CD8-positive, alpha-beta memory T cell (primary cell): Measurements from ENCODE around the gene PTMS. TPM values are rescaled to one million over a fixed set of nuclear protein-coding genes. Genes with fewer than 3 reads are reported as not detected.

Source experiments
- CTCF ChIA-PET: fragments of 350-600 bp; sonication (Branson Sonifier 250); formaldehyde crosslinking; loops from one replicate; lab custom pipeline; 2021; ENCODE audit warnings: antibody characterized with exemption; lab: Charles Lee
- POLR2A ChIA-PET: fragments of 350-600 bp; sonication (Branson Sonifier 250); formaldehyde crosslinking; loops from one replicate; lab custom pipeline; 2021; ENCODE audit warnings: antibody characterized with exemption; lab: Charles Lee
- DNase-seq, 5 donors: peaks; one replicate each; pipeline versions ENCODE4 v3.0.0 to v3.0.0-alpha.2; 2020 to 2022; ENCODE audit warnings: mixed read lengths in 1 of 5
- H3K27ac ChIP-seq: one replicate; pipeline ENCODE4 v1.7.0; 2013; ENCODE audit warnings: low read depth, mild to moderate bottlenecking, low read length, moderate library complexity
- H3K27me3 ChIP-seq: 2 replicates; pipeline ENCODE4 v1.7.0; 2013; ENCODE audit warnings: low read length, mild to moderate bottlenecking; ENCODE audit not compliant: insufficient read depth, poor library complexity, severe bottlenecking
- H3K36me3 ChIP-seq: 2 replicates; pipeline ENCODE4 v1.7.0; 2013; ENCODE audit warnings: mild to moderate bottlenecking, low read length, moderate library complexity; ENCODE audit not compliant: insufficient read depth
- H3K4me1 ChIP-seq: 2 replicates; pipeline ENCODE4 v1.7.0; 2013; ENCODE audit warnings: mild to moderate bottlenecking, low read length, moderate library complexity; ENCODE audit not compliant: insufficient read depth
- H3K4me3 ChIP-seq: 2 replicates; pipeline ENCODE4 v1.7.0; 2013; ENCODE audit warnings: mild to moderate bottlenecking, low read length
- H3K9me3 ChIP-seq: 2 replicates; pipeline ENCODE4 v1.7.0; 2013; ENCODE audit warnings: mild to moderate bottlenecking, low read length
- H3K27ac Mint-ChIP-seq, 8 donors: one replicate each; pipeline ENCODE4 v1.8.0; 2020 to 2021; ENCODE audit warnings: mixed read lengths in 8 of 8, mild to moderate bottlenecking in 6 of 8, inconsistent platforms in 3 of 8, moderate library complexity in 3 of 8
- H3K27me3 Mint-ChIP-seq, 2 donors: one replicate each; pipeline ENCODE4 v1.8.0; 2020 to 2021; ENCODE audit warnings: mixed read lengths in 2 of 2, mild to moderate bottlenecking in 1 of 2, moderate library complexity in 1 of 2
- H3K36me3 Mint-ChIP-seq, 3 donors: one replicate each; pipeline ENCODE4 v1.8.0; 2020 to 2021; ENCODE audit warnings: mixed read lengths in 3 of 3, inconsistent platforms in 1 of 3, mild to moderate bottlenecking in 1 of 3
- H3K4me1 Mint-ChIP-seq, 3 donors: one replicate each; pipeline ENCODE4 v1.8.0; 2020 to 2021; ENCODE audit warnings: mixed read lengths in 3 of 3, inconsistent platforms in 1 of 3, mild to moderate bottlenecking in 1 of 3
- H3K4me3 Mint-ChIP-seq, 7 donors: one replicate each; pipeline ENCODE4 v1.8.0; 2020 to 2021; ENCODE audit warnings: mixed read lengths in 7 of 7, mild to moderate bottlenecking in 6 of 7, moderate library complexity in 4 of 7, inconsistent platforms in 2 of 7
- H3K9me3 Mint-ChIP-seq, 5 donors: one replicate each; pipeline ENCODE4 v1.8.0; 2020 to 2022; ENCODE audit warnings: mixed read lengths in 5 of 5, mild to moderate bottlenecking in 3 of 5, moderate library complexity in 2 of 5, inconsistent platforms in 1 of 5
- polyA plus RNA-seq: library from polyadenylated mRNA; unstranded; fragments of 300-500 nt; fragmentation: Illumina TruSeq; gene quantifications from one replicate; pipeline ENCODE4 v1.2.3, GENCODE V29; 2021
- total RNA-seq, 2 experiments: library from RNA; stranded (reverse); gene quantifications; one replicate each; pipeline ENCODE4 v1.2.3, GENCODE V29; 2021

The PTMS gene
- total and polyA plus RNA-seq, 3 experiments from 2014 or later = 10.9 to 87.2 (median 75.3) TPM

DNA sequence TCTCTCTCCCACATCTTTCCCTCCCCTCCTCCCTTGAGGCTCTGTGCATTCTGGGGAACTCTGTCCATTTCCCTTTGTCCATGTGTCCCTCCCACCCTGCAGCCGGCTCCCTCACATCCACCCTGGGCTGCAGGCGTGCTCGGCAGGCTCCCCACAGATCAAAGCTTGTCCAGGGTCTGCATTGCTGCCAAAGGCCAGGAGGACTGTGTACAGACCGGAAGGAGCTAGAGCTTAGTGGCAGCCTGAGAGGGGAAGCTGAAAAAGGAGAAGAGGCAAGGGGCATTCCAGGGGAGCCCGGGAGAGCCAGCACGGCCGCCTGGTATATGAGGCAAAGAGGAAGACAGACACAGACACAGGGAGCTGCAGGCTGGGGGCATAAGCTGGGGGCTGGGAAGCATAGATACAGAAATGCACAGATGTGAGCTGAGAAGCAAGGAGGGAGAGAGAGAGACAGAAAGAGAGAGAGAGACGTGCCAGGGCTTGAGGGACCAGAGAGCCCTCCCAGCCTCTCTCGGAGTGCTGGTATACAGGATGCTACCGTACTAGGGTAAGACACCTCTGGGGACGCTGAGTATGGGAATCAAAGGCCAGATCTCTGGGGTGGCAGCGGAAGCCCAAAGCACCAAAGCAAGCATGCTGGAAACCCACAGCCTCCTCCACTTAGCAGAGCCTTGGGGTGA lies 26.5 kb downstream of the PTMS start:
- Histone ChIP-seq H3K4me1 (peaks cover 19% of the 10 kb centered on the region), H3K27ac (no peak overlapping the region), H3K36me3 (peaks cover 3% of the 10 kb centered on the region), H3K4me3 (peak overlapping the region; percentile 42), H3K9me3 (no peaks in the 10 kb centered on the region), H3K27me3 (no peaks in the 10 kb centered on the region)
- DNase-seq = peak in 1 of 5 donors; percentile 63
- Mint-ChIP-seq H3K9me3 (no peaks in the 10 kb centered on the region), H3K4me3 (peak overlapping the region in 1 of 7 donors; percentile 68), H3K4me1 (peaks cover 10 to 18% (median 11%) of the 10 kb centered on the region in 3 donors), H3K27ac (peak overlapping the region in 1 of 8 donors; percentile 44), H3K27me3 (peaks cover 9 to 26% of the 10 kb centered on the region in 2 donors), H3K36me3 (no peaks in the 10 kb centered on the region)
- ChIA-PET CTCF (interaction anchor here (1.0 to 2.5 kb wide), 8 partner anchors 11 to 58 kb away, joined by 3 to 11 read pairs (median 4); no protein-coding TSS in a partner anchor), POLR2A (interaction anchor here (0.6 to 1.4 kb wide), 2 partner anchors 40 to 120 kb away, joined by 3 to 6 read pairs; partner anchors contain the start of gene MLF2)

DNA sequence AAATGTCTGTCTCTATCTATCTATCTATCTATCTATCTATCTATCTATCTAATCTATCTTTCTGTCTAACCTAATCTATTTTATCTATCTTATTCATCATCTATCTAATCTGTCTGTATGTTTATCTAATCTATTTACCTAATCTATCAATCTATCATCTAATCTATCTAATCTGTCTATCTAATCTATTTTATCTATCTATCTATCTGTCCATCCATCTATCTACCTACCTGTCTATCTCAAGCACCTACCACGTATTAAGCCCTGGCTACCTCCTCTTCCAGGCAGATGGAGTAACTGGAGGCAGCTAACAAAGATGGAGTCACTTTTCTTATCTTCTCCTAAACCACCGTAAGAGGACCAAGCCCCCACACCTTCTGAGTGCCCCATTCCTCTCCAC lies 28.9 kb downstream of the PTMS start:
- DNase-seq = no peak
- H3K9me3 ChIP-seq = no peaks in the 10 kb centered on the region
- H3K27ac ChIP-seq = no peak overlapping the region
- POLR2A ChIA-PET = interaction anchor here (0.6 to 0.7 kb wide), 2 partner anchors 30 to 407 kb away, joined by 5 to 8 read pairs; no protein-coding TSS in a partner anchor
- no peaks in the 10 kb centered on the region for H3K9me3 Mint-ChIP-seq
- peaks cover 10 to 18% (median 11%) of the 10 kb centered on the region in 3 donors for H3K4me1 Mint-ChIP-seq
- no peaks in the 10 kb centered on the region for H3K27me3 ChIP-seq
- no peak overlapping the region for H3K4me3 ChIP-seq
- no peak overlapping the region for H3K27ac Mint-ChIP-seq
- H3K4me1 ChIP-seq = peaks cover 9% of the 10 kb centered on the region
- CTCF ChIA-PET = no interaction called here
- no peaks in the 10 kb centered on the region for H3K36me3 Mint-ChIP-seq
- H3K4me3 Mint-ChIP-seq = no peak overlapping the region
- peaks cover 3% of the 10 kb centered on the region for H3K36me3 ChIP-seq
- peaks cover 18 to 26% of the 10 kb centered on the region in 2 donors for H3K27me3 Mint-ChIP-seq

DNA sequence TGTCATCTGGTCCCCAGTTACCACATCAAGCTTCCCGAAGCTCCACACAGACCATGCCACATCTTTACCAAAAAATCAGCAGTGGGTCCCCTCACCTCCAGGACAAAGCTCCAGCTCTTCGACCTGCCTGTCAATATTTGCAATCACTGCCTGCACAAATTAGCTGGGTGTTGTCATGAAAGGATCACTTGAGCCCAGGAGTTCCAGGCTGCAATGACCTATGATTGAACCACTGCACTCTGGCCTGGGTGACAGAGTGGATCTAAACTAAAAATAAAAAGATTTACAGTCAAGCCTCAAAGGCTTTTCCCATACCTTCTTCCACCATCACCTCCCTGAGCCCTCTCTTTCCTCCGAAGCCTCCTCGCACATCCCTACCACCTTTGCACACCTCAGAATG lies 30.4 kb downstream of the PTMS start:
- H3K4me1 Mint-ChIP-seq = peaks cover 10 to 18% (median 11%) of the 10 kb centered on the region in 3 donors
- Histone ChIP-seq H3K27me3 (no peaks in the 10 kb centered on the region), H3K36me3 (peaks cover 3% of the 10 kb centered on the region), H3K27ac (no peak overlapping the region), H3K4me1 (peaks cover 7% of the 10 kb centered on the region), H3K9me3 (no peaks in the 10 kb centered on the region), H3K4me3 (no peak overlapping the region)
- H3K9me3 Mint-ChIP-seq = no peaks in the 10 kb centered on the region
- H3K4me3 Mint-ChIP-seq = no peak overlapping the region
- H3K27ac Mint-ChIP-seq = peak overlapping the region in 2 of 8 donors; percentile 17 to 33
- no peaks in the 10 kb centered on the region for H3K36me3 Mint-ChIP-seq
- ChIA-PET CTCF (interaction anchor here (1.3 kb wide), 1 partner anchor 38 kb away, joined by 4 read pairs; no protein-coding TSS in a partner anchor), POLR2A (no interaction called here)
- DNase-seq = no peak
- peaks cover 19 to 26% of the 10 kb centered on the region in 2 donors for H3K27me3 Mint-ChIP-seq

DNA sequence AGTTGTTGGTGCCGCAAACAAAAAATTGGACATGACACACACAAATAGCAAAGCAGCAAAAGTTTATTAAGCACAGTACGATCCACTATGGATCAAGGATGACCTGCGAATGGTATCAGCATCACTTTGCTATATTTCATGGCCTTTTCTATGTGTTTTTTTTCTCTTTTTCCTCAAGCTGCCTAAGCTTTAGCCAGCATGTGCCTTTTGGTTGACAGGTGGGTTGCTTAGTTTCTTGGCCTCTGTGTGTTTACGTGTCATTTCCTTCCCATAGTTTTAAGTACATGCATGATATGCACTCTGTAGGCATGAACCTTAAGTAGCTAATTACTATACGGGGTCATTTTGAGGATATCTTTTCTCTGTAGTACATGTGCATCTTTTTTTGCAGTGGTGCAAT lies 33.0 kb downstream of the PTMS start:
- no peak for DNase-seq
- H3K27ac ChIP-seq = no peak overlapping the region
- CTCF ChIA-PET = interaction anchor here (1.3 kb wide), 1 partner anchor 32 kb away, joined by 3 read pairs; no protein-coding TSS in a partner anchor
- no peaks in the 10 kb centered on the region for H3K9me3 ChIP-seq
- H3K4me3 Mint-ChIP-seq = no peak overlapping the region
- no peaks in the 10 kb centered on the region for H3K9me3 Mint-ChIP-seq
- H3K4me1 ChIP-seq = no peaks in the 10 kb centered on the region
- no peaks in the 10 kb centered on the region for H3K4me1 Mint-ChIP-seq
- H3K27me3 Mint-ChIP-seq = peaks cover 18 to 23% of the 10 kb centered on the region in 2 donors
- H3K4me3 ChIP-seq = no peak overlapping the region
- H3K27me3 ChIP-seq = no peaks in the 10 kb centered on the region
- H3K36me3 ChIP-seq = peaks cover 3% of the 10 kb centered on the region
- no peaks in the 10 kb centered on the region for H3K36me3 Mint-ChIP-seq
- POLR2A ChIA-PET = no interaction called here
- H3K27ac Mint-ChIP-seq = no peak overlapping the region

DNA sequence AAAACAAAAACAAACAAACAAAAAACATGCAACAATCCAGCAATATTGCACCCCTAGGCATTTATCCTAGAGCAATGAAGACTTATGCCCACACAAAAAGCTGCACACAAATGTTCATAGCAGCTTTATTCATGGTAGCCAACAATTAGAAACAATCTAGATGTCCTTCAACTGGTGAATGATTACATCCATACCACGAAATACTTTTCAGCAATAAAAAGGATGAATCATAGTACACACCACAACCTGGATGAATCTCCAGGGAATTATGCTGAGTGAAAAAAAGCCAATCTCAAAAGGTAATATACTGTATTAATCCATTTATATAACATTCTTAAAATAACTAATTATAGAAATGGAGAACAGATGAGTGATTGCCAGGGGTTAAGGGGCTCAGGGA lies 41.0 kb downstream of the PTMS start:
- Mint-ChIP-seq H3K27ac (no peak overlapping the region), H3K27me3 (peaks cover 0 to 3% of the 10 kb centered on the region in 2 donors), H3K9me3 (no peaks in the 10 kb centered on the region), H3K4me3 (no peak overlapping the region), H3K4me1 (no peaks in the 10 kb centered on the region), H3K36me3 (no peaks in the 10 kb centered on the region)
- Histone ChIP-seq H3K9me3 (no peaks in the 10 kb centered on the region), H3K36me3 (no peaks in the 10 kb centered on the region), H3K27ac (no peak overlapping the region), H3K27me3 (no peaks in the 10 kb centered on the region), H3K4me3 (no peak overlapping the region), H3K4me1 (no peaks in the 10 kb centered on the region)
- ChIA-PET POLR2A (no interaction called here), CTCF (interaction anchor here (1.5 kb wide), 1 partner anchor 28 kb away, joined by 3 read pairs; no protein-coding TSS in a partner anchor)
- DNase-seq = no peak

DNA sequence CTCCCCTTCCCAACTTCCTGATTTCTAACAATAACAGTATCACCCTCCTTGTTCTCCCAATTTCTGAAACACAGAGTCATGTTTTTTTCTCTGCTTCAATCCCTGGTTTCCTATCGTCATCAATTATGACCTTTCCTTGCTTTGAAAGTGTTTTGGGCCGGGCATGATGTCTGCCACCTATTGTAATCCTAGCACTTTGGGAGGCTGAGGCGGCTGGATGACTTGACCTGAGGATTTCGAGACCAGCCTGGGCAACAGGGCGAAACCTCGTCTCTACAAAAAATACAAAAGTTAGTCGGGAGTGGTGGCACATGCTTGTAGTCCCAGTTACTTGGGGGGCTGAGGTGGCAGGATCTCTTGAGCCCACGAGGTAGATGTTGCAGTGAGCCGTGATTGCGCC lies 42.9 kb downstream of the PTMS start:
- Mint-ChIP-seq H3K27me3 (peaks cover 3 to 7% of the 10 kb centered on the region in 2 donors), H3K9me3 (no peaks in the 10 kb centered on the region), H3K27ac (no peak overlapping the region), H3K4me3 (no peak overlapping the region), H3K4me1 (no peaks in the 10 kb centered on the region), H3K36me3 (no peaks in the 10 kb centered on the region)
- no peak for DNase-seq
- CTCF ChIA-PET = interaction anchor here (1.2 kb wide), 1 partner anchor 27 kb away, joined by 3 read pairs; no protein-coding TSS in a partner anchor
- H3K9me3 ChIP-seq = no peaks in the 10 kb centered on the region
- H3K4me1 ChIP-seq = no peaks in the 10 kb centered on the region
- no peak overlapping the region for H3K27ac ChIP-seq
- no peaks in the 10 kb centered on the region for H3K36me3 ChIP-seq
- POLR2A ChIA-PET = no interaction called here
- H3K27me3 ChIP-seq = no peaks in the 10 kb centered on the region
- no peak overlapping the region for H3K4me3 ChIP-seq

DNA sequence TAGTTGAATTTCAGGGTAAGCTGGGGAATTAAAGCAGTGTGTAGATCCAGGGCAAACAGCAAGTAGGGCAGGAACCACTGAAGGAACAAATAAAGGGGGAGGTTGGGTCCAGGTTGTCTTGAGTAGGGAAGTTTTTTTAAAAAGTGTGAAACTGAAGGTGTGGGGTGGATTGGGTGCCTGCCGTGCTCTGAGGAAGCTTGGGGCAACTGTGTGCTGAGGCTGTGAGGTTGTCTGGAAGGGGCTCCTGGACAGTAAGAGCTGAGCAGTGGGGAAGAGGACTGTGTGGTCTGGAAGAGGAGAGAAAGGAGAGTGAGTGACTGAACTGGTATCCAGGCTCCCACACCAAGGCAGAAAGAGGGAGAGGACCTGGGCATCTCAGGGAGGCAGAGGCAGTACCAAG lies 44.6 kb downstream of the PTMS start:
- H3K36me3 Mint-ChIP-seq = no peaks in the 10 kb centered on the region
- peaks cover 3 to 10% of the 10 kb centered on the region in 2 donors for H3K27me3 Mint-ChIP-seq

DNA sequence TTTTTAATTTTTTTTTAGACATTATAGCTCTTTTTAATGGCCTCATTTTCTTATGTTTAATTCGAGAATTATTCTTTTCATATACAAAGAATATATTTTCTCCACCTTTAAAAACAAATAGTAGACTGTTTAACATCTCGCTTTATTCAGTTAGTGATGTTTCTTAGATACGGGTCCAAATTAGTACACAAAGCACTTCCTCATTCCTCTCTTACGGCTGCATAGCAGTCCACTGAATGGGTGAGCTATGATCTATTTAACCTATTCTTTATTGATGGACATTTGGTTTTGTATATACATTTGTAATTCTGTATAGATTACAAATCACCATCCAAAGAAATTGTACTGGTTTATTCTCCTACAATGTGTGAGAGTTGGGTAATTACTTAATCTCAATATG lies 47.2 kb downstream of the PTMS start:
- DNase-seq = no peak
- Histone ChIP-seq H3K4me1 (no peaks in the 10 kb centered on the region), H3K27me3 (no peaks in the 10 kb centered on the region), H3K27ac (no peak overlapping the region), H3K9me3 (no peaks in the 10 kb centered on the region), H3K4me3 (no peak overlapping the region), H3K36me3 (peaks cover 11% of the 10 kb centered on the region)
- Mint-ChIP-seq H3K9me3 (no peaks in the 10 kb centered on the region), H3K4me1 (no peaks in the 10 kb centered on the region), H3K4me3 (no peak overlapping the region), H3K36me3 (no peaks in the 10 kb centered on the region), H3K27me3 (peaks cover 5 to 11% of the 10 kb centered on the region in 2 donors), H3K27ac (no peak overlapping the region)
- POLR2A ChIA-PET = interaction anchor here (0.5 kb wide), 1 partner anchor 12 kb away, joined by 4 read pairs; no protein-coding TSS in a partner anchor
- CTCF ChIA-PET = interaction anchor here (0.7 to 1.5 kb wide), 3 partner anchors 20 to 59 kb away, joined by 3 read pairs; no protein-coding TSS in a partner anchor

More for the DNA sequence above, 44.6 kb downstream of the PTMS start:
- Mint-ChIP-seq H3K4me1 (no peaks in the 10 kb centered on the region), H3K9me3 (no peaks in the 10 kb centered on the region), H3K27ac (peak overlapping the region in 2 of 8 donors; percentile 23 to 39), H3K4me3 (no peak overlapping the region)
- no peak overlapping the region for H3K4me3 ChIP-seq
- no peaks in the 10 kb centered on the region for H3K27me3 ChIP-seq
- DNase-seq = no peak
- no peaks in the 10 kb centered on the region for H3K36me3 ChIP-seq
- no peak overlapping the region for H3K27ac ChIP-seq
- ChIA-PET CTCF (interaction anchor here (0.6 kb wide), 1 partner anchor 14 kb away, joined by 3 read pairs; no protein-coding TSS in a partner anchor), POLR2A (interaction anchor here (0.7 kb wide), 1 partner anchor 308 kb away, joined by 5 read pairs; no protein-coding TSS in a partner anchor)
- H3K4me1 ChIP-seq = no peaks in the 10 kb centered on the region
- no peaks in the 10 kb centered on the region for H3K9me3 ChIP-seq
